Measurements from ENCODE around the gene HEMK1. TPM values are rescaled to one million over a fixed set of nuclear protein-coding genes. Genes with fewer than 3 reads are reported as not detected.

HEMK1 gene
- total RNA-seq, 4 donors from 2014 or later, result 4.6 to 10.6 (median 6.3) TPM

DNA sequence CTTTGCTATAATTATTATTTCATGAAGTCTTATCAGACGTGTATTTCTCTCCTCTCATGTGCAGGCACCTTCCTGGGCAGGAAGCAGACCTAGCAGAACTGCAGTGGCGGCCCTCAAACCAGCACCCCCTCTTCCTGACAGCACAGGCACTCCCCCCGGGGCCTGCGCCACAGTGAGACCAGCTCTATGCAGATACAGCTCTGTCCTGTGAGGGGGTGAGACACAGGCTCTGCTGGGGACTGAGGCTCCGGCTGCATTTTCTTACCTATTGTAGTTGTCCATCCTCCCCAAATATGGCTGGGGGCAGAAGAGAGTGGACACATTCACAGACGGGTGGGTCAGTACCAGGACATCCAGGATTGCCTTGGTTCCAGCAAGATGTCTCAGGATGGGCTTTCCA is 37.3 kb downstream of the HEMK1 start:
- TF ChIP-seq, protein P1, sequence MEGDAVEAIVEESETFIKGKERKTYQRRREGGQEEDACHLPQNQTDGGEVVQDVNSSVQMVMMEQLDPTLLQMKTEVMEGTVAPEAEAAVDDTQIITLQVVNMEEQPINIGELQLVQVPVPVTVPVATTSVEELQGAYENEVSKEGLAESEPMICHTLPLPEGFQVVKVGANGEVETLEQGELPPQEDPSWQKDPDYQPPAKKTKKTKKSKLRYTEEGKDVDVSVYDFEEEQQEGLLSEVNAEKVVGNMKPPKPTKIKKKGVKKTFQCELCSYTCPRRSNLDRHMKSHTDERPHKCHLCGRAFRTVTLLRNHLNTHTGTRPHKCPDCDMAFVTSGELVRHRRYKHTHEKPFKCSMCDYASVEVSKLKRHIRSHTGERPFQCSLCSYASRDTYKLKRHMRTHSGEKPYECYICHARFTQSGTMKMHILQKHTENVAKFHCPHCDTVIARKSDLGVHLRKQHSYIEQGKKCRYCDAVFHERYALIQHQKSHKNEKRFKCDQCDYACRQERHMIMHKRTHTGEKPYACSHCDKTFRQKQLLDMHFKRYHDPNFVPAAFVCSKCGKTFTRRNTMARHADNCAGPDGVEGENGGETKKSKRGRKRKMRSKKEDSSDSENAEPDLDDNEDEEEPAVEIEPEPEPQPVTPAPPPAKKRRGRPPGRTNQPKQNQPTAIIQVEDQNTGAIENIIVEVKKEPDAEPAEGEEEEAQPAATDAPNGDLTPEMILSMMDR (IDR thresholded peaks at IDR 0.05), result no peak
- TF ChIP-seq POLR2AphosphoS5 (IDR thresholded peaks at IDR 0.05) (no peak), POLR2A (IDR thresholded peaks at IDR 0.05; ENCODE audit: low read depth) (no peak), EP300 (IDR thresholded peaks at IDR 0.05) (no peak)
- H3K27me3 ChIP-seq, result no peaks in the 10 kb centered on the region
- H3K4me1 ChIP-seq, result peaks cover 77 to 97% (median 87%) of the 10 kb centered on the region in 4 donors
- H3K4me3 ChIP-seq, result no peak overlapping the region
- intact Hi-C loops (cut with DNase I), result loop anchor here (2.0 kb wide), 1 partner anchor 28 kb away; no protein-coding TSS in a partner anchor
- H3K36me3 ChIP-seq, result peaks cover 9 to 52% (median 34%) of the 10 kb centered on the region in 4 donors
- DNase-seq (ENCODE audit: extremely low spot score), result no peak
- 72% methylated on average over 6 of the region's 6 CpGs for WGBS
- H3K27ac ChIP-seq (replicated peaks in 1 of 4), result peak overlapping the region in 2 of 4 donors; percentile 0 to 26
- no peaks in the 10 kb centered on the region for H3K9me3 ChIP-seq

DNA sequence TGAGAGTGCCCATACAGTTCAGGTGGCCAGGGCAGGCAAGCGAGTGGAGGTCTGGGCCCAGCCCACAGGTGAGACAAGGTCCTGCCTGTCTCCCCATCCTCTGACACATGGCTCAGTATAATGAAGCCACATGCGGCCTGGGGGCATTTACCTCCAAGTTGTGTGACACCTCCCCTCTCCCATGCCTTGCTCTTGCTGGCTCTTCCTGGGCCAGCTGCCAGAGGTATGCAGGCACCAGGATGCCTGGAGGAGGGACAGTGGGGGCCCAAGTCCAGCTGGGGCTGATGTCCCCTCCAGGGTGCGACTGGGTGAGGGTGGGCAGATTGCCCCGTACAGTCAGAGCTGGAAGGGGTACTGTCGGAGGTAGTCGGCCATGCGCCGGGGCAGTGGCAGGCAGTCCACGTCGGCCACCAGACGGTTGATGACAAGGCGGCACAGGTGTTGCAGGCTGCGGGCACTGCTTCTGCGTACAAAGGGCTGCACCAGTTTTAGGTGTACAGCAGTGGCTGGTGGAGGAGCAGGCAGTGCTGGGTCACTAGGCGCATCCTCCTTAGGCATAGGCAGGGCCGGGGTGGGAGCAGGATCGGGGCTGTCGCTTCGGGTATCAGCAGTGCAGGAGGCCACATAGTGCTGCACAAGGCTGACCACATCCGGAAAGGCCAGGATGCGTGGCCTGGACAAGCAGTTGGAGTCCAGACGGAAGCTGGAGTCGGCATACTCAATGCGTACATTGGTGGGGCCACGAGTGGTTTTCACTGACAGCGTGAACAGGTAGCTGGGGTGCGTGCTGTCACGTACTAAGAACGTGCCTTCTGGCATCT is 38.2 kb downstream of the HEMK1 start:
- Histone ChIP-seq H3K9me3 (no peaks in the 10 kb centered on the region), H3K27ac (replicated peaks in 1 of 4) (peak overlapping the region in 1 of 4 donors; percentile 0), H3K27me3 (no peaks in the 10 kb centered on the region), H3K4me1 (peaks cover 73 to 93% (median 82%) of the 10 kb centered on the region in 4 donors), H3K36me3 (peaks cover 9 to 52% (median 34%) of the 10 kb centered on the region in 4 donors), H3K4me3 (no peak overlapping the region)
- intact Hi-C loops (cut with DNase I), result loop anchor here (2.0 kb wide), 1 partner anchor 29 kb away; no protein-coding TSS in a partner anchor
- 88% methylated on average over 25 of the region's 29 CpGs for WGBS
- no peak for DNase-seq (ENCODE audit: extremely low spot score)
- TF ChIP-seq POLR2A (IDR thresholded peaks at IDR 0.05; ENCODE audit: low read depth), result peak; percentile 11
- TF ChIP-seq, protein P1 (IDR thresholded peaks at IDR 0.05), result no peak
- TF ChIP-seq POLR2AphosphoS5 (IDR thresholded peaks at IDR 0.05), result no peak

DNA sequence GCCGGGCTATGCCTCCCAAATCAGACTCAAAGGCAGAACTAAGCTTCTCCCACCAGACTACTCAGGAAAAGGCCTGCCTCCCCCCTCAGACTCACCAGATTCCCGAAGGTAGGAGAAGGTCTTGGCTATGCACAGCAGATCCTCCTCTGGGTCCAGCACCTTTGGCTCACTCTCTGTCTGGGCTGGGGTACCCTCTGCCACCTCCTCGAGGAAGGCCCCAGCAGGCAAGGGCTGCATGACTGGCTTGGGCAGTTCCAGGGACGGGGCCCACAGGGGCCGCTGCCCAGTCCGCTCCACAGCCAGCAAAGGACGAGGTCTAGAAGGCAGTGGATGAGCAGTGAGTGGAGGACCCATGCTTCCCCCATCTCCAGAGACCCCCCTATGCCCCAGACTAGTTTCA is 39.0 kb downstream of the HEMK1 start:
- DNase-seq (ENCODE audit: extremely low spot score), result no peak
- no peaks in the 10 kb centered on the region for H3K27me3 ChIP-seq
- peaks cover 9 to 51% (median 34%) of the 10 kb centered on the region in 4 donors for H3K36me3 ChIP-seq
- TF ChIP-seq POLR2AphosphoS5 (IDR thresholded peaks at IDR 0.05) (no peak), EP300 (IDR thresholded peaks at IDR 0.05) (no peak), POLR2A (IDR thresholded peaks at IDR 0.05; ENCODE audit: low read depth) (no peak)
- TF ChIP-seq, protein P1 (IDR thresholded peaks at IDR 0.05), result no peak
- intact Hi-C loops (cut with DNase I), result no loop called here
- 86% methylated on average over 2 of the region's 7 CpGs for WGBS
- H3K4me1 ChIP-seq, result peaks cover 70 to 93% (median 81%) of the 10 kb centered on the region in 4 donors
- H3K4me3 ChIP-seq, result no peak overlapping the region
- peak overlapping the region in 1 of 4 donors; percentile 37 for H3K27ac ChIP-seq (replicated peaks in 1 of 4)
- H3K9me3 ChIP-seq, result no peaks in the 10 kb centered on the region

DNA sequence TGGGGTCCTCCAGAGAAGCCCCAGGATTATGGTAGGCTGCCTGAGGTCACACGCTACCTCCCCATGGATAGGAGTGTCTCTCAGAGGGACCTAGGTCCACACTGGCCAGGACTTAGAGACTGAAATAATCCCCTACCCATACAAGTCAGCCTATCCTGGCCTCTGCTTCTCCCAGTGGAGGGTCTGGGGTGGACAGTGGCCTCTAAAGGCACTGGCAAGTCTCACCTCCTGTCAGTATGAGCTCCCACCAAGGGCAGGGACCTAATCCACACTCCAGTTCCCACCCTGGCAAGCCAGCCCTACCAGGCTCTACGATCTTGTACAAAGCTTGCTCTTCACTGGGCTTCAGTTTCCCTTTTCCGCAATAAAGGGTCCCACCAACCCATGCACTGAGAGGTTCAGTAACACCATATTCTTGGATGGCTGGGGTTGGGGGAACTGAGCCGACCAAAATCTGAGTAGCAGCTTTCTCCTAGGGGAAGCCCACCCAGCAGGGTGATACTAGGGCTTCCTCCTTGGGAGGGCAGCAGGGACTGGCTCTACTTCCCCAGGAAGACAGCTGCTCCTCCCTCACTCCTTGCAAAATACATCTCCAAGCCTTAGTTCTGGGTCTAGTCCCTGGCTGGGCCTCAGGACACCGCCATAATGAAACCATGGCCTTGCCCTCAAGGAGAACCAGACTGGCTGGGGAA is 39.9 kb downstream of the HEMK1 start:
- DNase-seq (ENCODE audit: extremely low spot score), result no peak
- Histone ChIP-seq H3K4me3 (peak overlapping the region in 1 of 4 donors; percentile 63), H3K4me1 (peaks cover 60 to 93% (median 80%) of the 10 kb centered on the region in 4 donors), H3K9me3 (no peaks in the 10 kb centered on the region), H3K27ac (replicated peaks in 1 of 4) (peak overlapping the region in 2 of 4 donors; percentile 0 to 7), H3K27me3 (no peaks in the 10 kb centered on the region), H3K36me3 (peaks cover 9 to 42% (median 31%) of the 10 kb centered on the region in 4 donors)
- TF ChIP-seq POLR2AphosphoS5 (IDR thresholded peaks at IDR 0.05) (no peak), EP300 (IDR thresholded peaks at IDR 0.05) (no peak), POLR2A (IDR thresholded peaks at IDR 0.05; ENCODE audit: low read depth) (no peak)
- TF ChIP-seq, protein P1 (IDR thresholded peaks at IDR 0.05), result no peak
- intact Hi-C loops (cut with DNase I), result no loop called here
- WGBS, result 90% methylated on average over 4 of the region's 5 CpGs

All from esophagus muscularis mucosa (tissue), 4 donors.